GM12891 (cell line): ENCODE data around the gene KCNK2.

Experiments
- POLR2AphosphoS5 ChIP-seq: IDR thresholded peaks from 2 replicates; pipeline ENCODE4 v1.6.1; 2011; ENCODE audit warnings: low read depth, low read length, control low read depth
- SPI1 ChIP-seq: IDR thresholded peaks from 2 replicates; pipeline ENCODE4 v1.6.1; 2011; ENCODE audit warnings: low read depth, low read length, control low read depth
- TAF1 ChIP-seq: IDR thresholded peaks from 2 replicates; pipeline ENCODE4 v1.6.1; 2011; ENCODE audit warnings: low read depth, low read length, control low read depth

DNA sequence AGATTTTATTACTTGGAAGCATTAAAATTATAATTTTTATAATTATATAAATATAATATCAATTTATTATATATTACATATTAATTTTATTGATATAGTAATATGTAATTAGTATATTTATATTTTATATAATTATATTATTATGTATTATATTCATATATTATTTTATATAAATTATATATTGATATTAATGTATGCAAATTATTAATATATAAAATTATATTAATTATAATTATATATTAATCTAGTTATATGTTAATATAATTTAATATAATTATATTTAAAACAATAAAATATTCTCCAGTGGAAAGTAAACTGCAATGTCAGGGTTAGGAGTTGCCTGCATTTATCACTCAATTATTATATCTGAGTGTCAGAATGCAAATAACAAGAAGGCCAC lies 48.8 kb downstream of the KCNK2 start:
- TF ChIP-seq SPI1 (no peak), TAF1 (no peak), POLR2AphosphoS5 (no peak)
